AG10803 (cell line): Measurements from ENCODE around the gene DYRK4.

ENCODE experiments used
- DNase-seq: peaks from one replicate; pipeline ENCODE4 v3.0.0; 2010; ENCODE audit warnings: low read depth
- H3K4me3 ChIP-seq: 2 replicates; pipeline ENCODE4 v1.5.1; 2011; ENCODE audit warnings: mild to moderate bottlenecking, low read length, control low read depth
- CTCF ChIP-seq: conservative IDR thresholded peaks from 2 replicates; pipeline ENCODE4 v1.5.1; 2011; ENCODE audit warnings: mild to moderate bottlenecking, low read length, control low read depth, inconsistent platforms

The DYRK4 gene

DNA sequence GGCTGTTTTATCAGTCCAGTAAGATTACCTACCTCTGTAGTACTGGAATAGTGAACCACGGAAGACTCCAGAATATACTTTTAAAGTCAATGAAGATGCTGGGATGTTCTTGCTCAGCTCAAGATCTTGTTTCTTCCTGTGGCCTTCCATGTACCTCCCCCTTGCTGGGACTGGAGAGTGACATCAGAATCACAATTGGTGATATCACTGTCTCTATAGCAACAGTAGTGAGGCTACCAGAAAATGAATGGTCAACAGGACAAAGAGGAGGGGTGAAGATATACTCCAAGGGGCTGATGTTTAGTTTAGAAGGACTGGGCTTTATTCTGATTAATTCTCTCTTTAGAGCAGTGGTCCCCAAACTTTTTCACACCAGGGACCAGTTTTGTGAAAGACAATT, 83.0 kb downstream of the DYRK4 start:
- no peak for TF ChIP-seq CTCF
- H3K4me3 ChIP-seq: no peak overlapping the region
- no peak for DNase-seq

- peak; percentile 16 for DNase-seq
- H3K4me3 ChIP-seq: peak overlapping the region; percentile 69
- TF ChIP-seq CTCF: no peak
Observed at GRCh38 chr12:4648104-4648500, 86.1 kb downstream of the DYRK4 start.

GRCh38 chr12:4648501-4649357, 86.7 kb downstream of the DYRK4 start, which contains the start of the genes AKAP3 and NDUFA9:
TSS of gene AKAP3 (minus strand) at chr12:4649051. CDS start at chr12:4638196, 10,855 bp downstream.
TSS of gene NDUFA9 (plus strand) at chr12:4649114. CDS start at chr12:4649127, 13 bp downstream.
- peak; percentile 82 for DNase-seq
- peak within 1 kb of the TSS; percentile 69 for H3K4me3 ChIP-seq
- TF ChIP-seq CTCF: no peak

DNA sequence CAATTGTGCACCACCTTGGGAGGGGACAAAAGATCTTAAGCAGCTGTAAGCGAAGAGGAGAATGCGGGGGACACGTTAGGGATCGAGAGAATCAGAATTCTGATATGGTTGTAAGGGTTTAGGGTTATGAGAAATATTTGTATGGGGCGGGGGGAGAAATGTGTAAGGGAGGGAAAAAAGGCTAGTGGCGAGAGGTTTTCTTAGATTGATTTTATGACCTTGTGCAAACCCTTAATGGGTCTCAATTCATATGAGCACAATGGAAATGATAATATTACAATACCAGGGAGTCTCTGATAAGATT, 87.3 kb downstream of the DYRK4 start:
- peak overlapping the region; percentile 69 for H3K4me3 ChIP-seq
- TF ChIP-seq CTCF: no peak
- no peak for DNase-seq

DNA sequence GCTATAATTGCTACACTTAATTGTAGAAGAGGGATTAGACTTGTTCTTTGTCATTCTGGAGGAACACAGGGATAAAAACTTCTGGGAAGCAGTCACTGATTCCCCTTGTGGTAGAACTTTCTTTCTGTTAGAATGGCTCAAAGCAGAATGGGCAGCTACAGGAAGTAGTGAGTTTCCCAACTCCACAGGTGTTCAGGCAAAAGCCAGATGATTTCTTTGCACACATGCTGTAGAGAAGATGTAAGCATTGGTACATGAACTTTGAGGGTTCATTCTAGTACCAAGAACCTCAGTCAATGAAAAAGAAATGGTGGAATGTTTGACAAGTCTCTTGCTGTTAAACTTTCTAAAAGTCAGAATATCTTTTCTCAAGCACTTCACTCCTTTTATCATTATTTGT, 91.2 kb downstream of the DYRK4 start:
- no peak for DNase-seq
- TF ChIP-seq CTCF: no peak
- H3K4me3 ChIP-seq: no peak overlapping the region

- TF ChIP-seq CTCF: no peak
- no peak overlapping the region for H3K4me3 ChIP-seq
- no peak for DNase-seq
Observed at GRCh38 chr12:4653691-4654090, 91.7 kb downstream of the DYRK4 start.
